SK-N-SH (cell line): ENCODE data around the gene CDIPT. TPM values are rescaled to one million over a fixed set of nuclear protein-coding genes. Genes with fewer than 3 reads are reported as not detected.
A peak's percentile ranks its signal among the peaks of the same experiment; 100 is the strongest.

Source experiments
- CTCF ChIA-PET: fragments of 300-600, 350-600 bp; formaldehyde crosslinking; extraction: SDS; loops from one replicate; lab custom pipeline; 2021; lab: Yijun Ruan, JAX
- POLR2A ChIA-PET: fragments of 350-600 bp; sonication (Branson Sonifier 250); formaldehyde crosslinking; extraction: SDS; loops from one replicate; lab custom pipeline; 2020; ENCODE audit warnings: antibody characterized with exemption, inconsistent platforms; lab: Yijun Ruan, JAX
- DNase-seq: peaks from one replicate; pipeline ENCODE4 v3.0.0; 2012
- H2AFZ ChIP-seq: fragments of 200-600 bp; sonication (generic); 2 replicates; pipeline ENCODE4 v1.8.1; 2016; ENCODE audit warnings: antibody characterized with exemption, mild to moderate bottlenecking, low read depth
- H3F3A ChIP-seq: fragments of 200-600 bp; sonication (generic); replicated peaks from 2 replicates; pipeline ENCODE3; 2016; ENCODE audit warnings: antibody characterized with exemption, mild to moderate bottlenecking; ENCODE audit not compliant: insufficient read depth
- H3K27ac ChIP-seq, 2 experiments: fragments of 200-500 bp in 1 of 2; fragments of 200-600 bp in 1 of 2; sonication (Bioruptor generic) in 1 of 2; sonication (generic), shearing (Covaris generic) in 1 of 2; 2 replicates each; pipeline versions ENCODE4 v1.5.1 to v1.6.1; 2014 to 2016; ENCODE audit warnings: low read depth in 2 of 2, inconsistent platforms in 1 of 2, low read length in 1 of 2, mild to moderate bottlenecking in 1 of 2, mixed read lengths in 1 of 2
- H3K27me3 ChIP-seq: fragments of 200-600 bp; sonication (generic), shearing (Covaris generic); 2 replicates; pipeline ENCODE4 v1.6.1; 2016; ENCODE audit warnings: mixed run types; ENCODE audit not compliant: insufficient read depth
- H3K36me3 ChIP-seq, 2 experiments: fragments of 200-500 bp in 1 of 2; fragments of 200-600 bp in 1 of 2; sonication (Bioruptor generic) in 1 of 2; sonication (generic) in 1 of 2; replicated peaks in 1 of 2; 2 replicates each; pipeline versions ENCODE3 to v1.5.1; 2014 to 2016; ENCODE audit warnings: low read length in 1 of 2, mild to moderate bottlenecking in 1 of 2; ENCODE audit not compliant: insufficient read depth in 2 of 2, control insufficient read depth in 1 of 2
- H3K4me1 ChIP-seq, 2 experiments: fragments of 200-500 bp in 1 of 2; fragments of 200-600 bp in 1 of 2; sonication (Bioruptor generic) in 1 of 2; sonication (generic), shearing (Covaris generic) in 1 of 2; 2 replicates each; pipeline versions ENCODE4 v1.5.1 to v1.6.1; 2014 to 2016; ENCODE audit warnings: low read depth in 1 of 2, low read length in 1 of 2, mixed run types in 1 of 2; ENCODE audit not compliant: insufficient read depth in 2 of 2, control insufficient read depth in 1 of 2
- H3K4me2 ChIP-seq: fragments of 200-600 bp; sonication (generic), shearing (Covaris generic); 2 replicates; pipeline ENCODE4 v1.6.1; 2017; ENCODE audit warnings: mixed run types
- H3K4me3 ChIP-seq, 2 experiments: fragments of 200-500 bp in 1 of 2; fragments of 200-600 bp in 1 of 2; sonication (Bioruptor generic) in 1 of 2; sonication (generic), shearing (Covaris generic) in 1 of 2; 2 replicates each; pipeline versions ENCODE4 v1.5.1 to v1.8.1; 2014 to 2016; ENCODE audit warnings: low read depth in 2 of 2, inconsistent platforms in 1 of 2, low read length in 1 of 2, mild to moderate bottlenecking in 1 of 2, mixed read lengths in 1 of 2, moderate library complexity in 1 of 2
- H3K79me2 ChIP-seq: fragments of 200-600 bp; sonication (generic); 2 replicates; pipeline ENCODE4 v1.8.1; 2017; ENCODE audit warnings: mild to moderate bottlenecking; ENCODE audit not compliant: insufficient read depth
- H3K9ac ChIP-seq: fragments of 200-600 bp; sonication (generic); 2 replicates; pipeline ENCODE4 v1.6.1; 2017; ENCODE audit warnings: mixed run types
- H3K9me2 ChIP-seq: fragments of 200-600 bp; sonication (generic); 2 replicates; pipeline ENCODE4 v1.6.1; 2017; ENCODE audit warnings: mixed run types
- H3K9me3 ChIP-seq: fragments of 200-600 bp; sonication (generic); 2 replicates; pipeline ENCODE4 v1.6.1; 2017; ENCODE audit warnings: mixed run types, mild to moderate bottlenecking, moderate library complexity
- H4K20me1 ChIP-seq: fragments of 200-600 bp; sonication (generic); 2 replicates; pipeline ENCODE4 v1.6.1; 2017; ENCODE audit warnings: mild to moderate bottlenecking, mixed run types; ENCODE audit not compliant: insufficient read depth
- CHD2 ChIP-seq: fragments of 150-350 bp; IDR thresholded peaks from 2 replicates; pipeline ENCODE4 v1.6.1; 2018; ENCODE audit warnings: low read length; ENCODE audit not compliant: partially characterized antibody
- ELF1 ChIP-seq: IDR thresholded peaks from 2 replicates; pipeline ENCODE4 v1.4.0; 2012
- FOSL2 ChIP-seq: IDR thresholded peaks from 2 replicates; pipeline ENCODE4 v1.4.0; 2012; ENCODE audit warnings: low read depth, mild to moderate bottlenecking, moderate library complexity, borderline replicate concordance
- GABPA ChIP-seq: IDR thresholded peaks from 2 replicates; pipeline ENCODE4 v1.4.0; 2012; ENCODE audit warnings: low read depth, mild to moderate bottlenecking
- IRF3 ChIP-seq: fragments of 150-350 bp; IDR thresholded peaks from 2 replicates; pipeline ENCODE4 v1.6.1; 2016; ENCODE audit warnings: mild to moderate bottlenecking, low read depth, low read length
- JUND ChIP-seq: IDR thresholded peaks from 2 replicates; pipeline ENCODE4 v1.4.0; 2012
- MAX ChIP-seq: IDR thresholded peaks from 2 replicates; pipeline ENCODE4 v1.4.0; 2012; ENCODE audit warnings: low read depth
- MEF2A ChIP-seq: IDR thresholded peaks from 2 replicates; pipeline ENCODE4 v1.4.0; 2012; ENCODE audit warnings: low read depth, borderline replicate concordance
- NFIC ChIP-seq: IDR thresholded peaks from 2 replicates; pipeline ENCODE4 v1.4.0; 2012; ENCODE audit warnings: borderline replicate concordance
- PBX3 ChIP-seq: IDR thresholded peaks from 2 replicates; pipeline ENCODE4; 2012
- RCOR1 ChIP-seq: fragments of 150-350 bp; IDR thresholded peaks from 2 replicates; pipeline ENCODE4 v1.6.1; 2017; ENCODE audit warnings: antibody characterized with exemption, low read length
- RFX5 ChIP-seq: IDR thresholded peaks from 2 replicates; pipeline ENCODE4 v1.6.1; 2012; ENCODE audit warnings: mild to moderate bottlenecking, improper control_type of control experiment, low read length
- RXRA ChIP-seq: IDR thresholded peaks from 2 replicates; pipeline ENCODE4 v1.4.0; 2012; ENCODE audit warnings: low read depth, mild to moderate bottlenecking, borderline replicate concordance
- SIN3A ChIP-seq: IDR thresholded peaks from 2 replicates; pipeline ENCODE4 v1.6.1; 2012; ENCODE audit warnings: low read depth, mild to moderate bottlenecking, low read length, moderate library complexity, borderline replicate concordance
- TAF1 ChIP-seq: IDR thresholded peaks from 2 replicates; pipeline ENCODE4 v1.6.1; 2012; ENCODE audit warnings: low read depth, mild to moderate bottlenecking, low read length, moderate library complexity, borderline replicate concordance
- TCF12 ChIP-seq: IDR thresholded peaks from 2 replicates; pipeline ENCODE4 v1.4.0; 2012
- TEAD4 ChIP-seq: IDR thresholded peaks from 2 replicates; pipeline ENCODE4 v1.4.0; 2012; ENCODE audit warnings: mild to moderate bottlenecking, borderline replicate concordance; ENCODE audit not compliant: insufficient read depth
- USF1 ChIP-seq: IDR thresholded peaks from 2 replicates; pipeline ENCODE4 v1.4.0; 2012; ENCODE audit warnings: low read depth, borderline replicate concordance
- USF2 ChIP-seq: fragments of 150-350 bp; IDR thresholded peaks from 2 replicates; pipeline ENCODE4 v1.6.1; 2017; ENCODE audit warnings: antibody characterized with exemption, low read length, low read depth, borderline replicate concordance
- WGBS: methylation state at CpG from one replicate; pipeline ENCODE4 v1.1.6; 2017; ENCODE audit warnings: low lambda C conversion rate; 5-methylcytosine and 5-hydroxymethylcytosine counted together
- polyA plus RNA-seq, 3 experiments: library from polyadenylated mRNA; depleted of rRNA; stranded (reverse); fragments of >200 nt; gene quantifications; 2 replicates each; pipeline ENCODE4 v1.2.3, GENCODE V29; 2012

CDIPT gene
- polyA plus RNA-seq, 1 of the 3 experiments (the other 2 are of a cell fraction), result 90.7 TPM

- H3K4me1 ChIP-seq, result peaks cover 38 to 60% of the 10 kb centered on the region in 2 experiments
- POLR2A ChIA-PET, result no interaction called here
- H3K4me2 ChIP-seq, result peak overlapping the region; percentile 97
- peaks cover 5% of the 10 kb centered on the region for H4K20me1 ChIP-seq
- CTCF ChIA-PET, result interaction anchor here (0.7 to 3.1 kb wide), 2 partner anchors 27 to 34 kb away, joined by 3 to 14 read pairs; no protein-coding TSS in a partner anchor
- peaks cover 41% of the 10 kb centered on the region for H3F3A ChIP-seq
- H3K9me3 ChIP-seq, result no peaks in the 10 kb centered on the region
- TF ChIP-seq IRF3, result no peak
- H3K9me2 ChIP-seq, result no peaks in the 10 kb centered on the region
- H2AFZ ChIP-seq, result no peak overlapping the region
- H3K36me3 ChIP-seq, result peaks cover 8 to 15% of the 10 kb centered on the region in 2 experiments
- 93% methylated on average over 5 of the region's 5 CpGs for WGBS
- H3K27ac ChIP-seq, result peak overlapping the region in 1 of 2 experiments; percentile 94; a peak in 2 of 4 replicates
- H3K9ac ChIP-seq, result peak overlapping the region; percentile 72; the same call in 1 of the 2 replicates
- peak overlapping the region; percentile 72 to 77; a peak in 2 of 4 replicates for H3K4me3 ChIP-seq
- no peaks in the 10 kb centered on the region for H3K27me3 ChIP-seq
- H3K79me2 ChIP-seq, result peaks cover 75% of the 10 kb centered on the region
- DNase-seq, result no peak
Observed at GRCh38 chr16:29814592-29814991, 48.4 kb downstream of the CDIPT start.

- peak overlapping the region in 1 of 2 experiments; percentile 72; a peak in 1 of 4 replicates for H3K4me3 ChIP-seq
- TF ChIP-seq IRF3 (no peak), ELF1 (no peak), TEAD4 (no peak), USF1 (no peak), TCF12 (no peak), RFX5 (no peak), RXRA (no peak), USF2 (no peak), RCOR1 (no peak), JUND (no peak), SIN3A (no peak), TAF1 (no peak), MAX (no peak), GABPA (no peak), FOSL2 (no peak), NFIC (no peak), PBX3 (no peak), MEF2A (no peak), CHD2 (no peak)
- H3K27me3 ChIP-seq, result no peaks in the 10 kb centered on the region
- peaks cover 11% of the 10 kb centered on the region for H4K20me1 ChIP-seq
- H2AFZ ChIP-seq, result no peak overlapping the region
- no peaks in the 10 kb centered on the region for H3K9me2 ChIP-seq
- CTCF ChIA-PET, result interaction anchor here (0.7 to 3.1 kb wide), 5 partner anchors 11 to 184 kb away, joined by 3 to 14 read pairs (median 3); no protein-coding TSS in a partner anchor
- H3K4me2 ChIP-seq, result peak overlapping the region; percentile 97
- H3K9me3 ChIP-seq, result no peaks in the 10 kb centered on the region
- 93% methylated on average over 19 of the region's 24 CpGs for WGBS
- H3K27ac ChIP-seq, result peak overlapping the region in 1 of 2 experiments; percentile 97; a peak in 1 of 4 replicates
- H3K9ac ChIP-seq, result no peak overlapping the region
- peaks cover 75% of the 10 kb centered on the region for H3K79me2 ChIP-seq
- peaks cover 45 to 62% of the 10 kb centered on the region in 2 experiments for H3K4me1 ChIP-seq
- POLR2A ChIA-PET, result no interaction called here
- peaks cover 39% of the 10 kb centered on the region for H3F3A ChIP-seq
- H3K36me3 ChIP-seq, result peaks cover 9 to 21% of the 10 kb centered on the region in 2 experiments
- DNase-seq, result no peak
Observed at GRCh38 chr16:29813644-29814562, 49.1 kb downstream of the CDIPT start.
